ENCODE results near the gene AGER. TPM values are rescaled to one million over a fixed set of nuclear protein-coding genes. Genes with fewer than 3 reads are reported as not detected.
"Not testable (repeated sequence)": the region's sequence is repeated elsewhere in the genome, so short reads cannot be mapped to it uniquely, and the experiment has no call there.

AGER gene
- total and polyA plus RNA-seq, 7 experiments from 2014 or later: 0.47 to 92.2 (median 38.0) TPM; not detected in 1

DNA sequence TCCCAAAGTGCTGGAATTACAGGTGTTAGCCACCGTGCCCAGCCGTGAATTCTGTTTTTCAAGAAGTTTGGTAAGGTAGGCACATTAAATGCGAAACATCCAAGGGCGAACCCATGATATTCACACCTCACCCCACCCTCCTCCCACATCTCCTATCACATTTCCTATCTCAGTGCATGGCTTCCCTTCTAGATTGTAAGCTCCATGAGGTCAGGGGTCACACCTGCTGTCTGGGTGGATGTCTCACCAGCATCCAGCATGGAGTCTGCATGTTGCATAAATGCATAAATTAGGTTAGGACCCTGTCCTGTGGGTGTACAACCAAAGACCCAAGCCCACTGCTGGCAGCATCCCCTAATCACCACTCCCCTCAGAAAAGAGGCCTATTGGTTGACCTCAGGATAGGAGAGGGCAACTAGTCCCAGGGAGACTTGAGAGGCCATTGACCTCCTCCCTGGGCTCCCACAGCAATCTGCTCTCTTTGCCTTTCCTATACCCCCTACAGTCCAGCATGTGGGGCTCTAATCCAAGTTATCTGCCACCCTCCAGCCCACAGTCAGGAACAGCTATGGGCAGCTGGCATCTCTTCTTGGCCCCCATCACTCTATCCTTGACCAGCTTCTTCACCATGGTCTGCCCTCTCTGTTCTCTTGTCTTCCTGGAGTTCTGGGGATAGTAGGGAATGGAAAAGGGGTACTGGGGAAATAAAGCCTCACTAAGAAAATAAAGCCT, 36.5 kb downstream of the AGER start:
- H3K4me3 Mint-ChIP-seq: peak overlapping the region in 1 of 10 donors; percentile 84
- Histone ChIP-seq H3K4me1 (ENCODE audit: control insufficient read depth in 2 of 2, insufficient read depth in 2 of 2, low read length in 2 of 2) (peaks cover 0 to 13% of the 10 kb centered on the region in 2 donors), H3K36me3 (ENCODE audit: control insufficient read depth in 2 of 3, insufficient read depth in 3 of 3, low read length in 3 of 3) (no peaks in the 10 kb centered on the region), H3K27me3 (ENCODE audit: control insufficient read depth in 2 of 2, insufficient read depth in 2 of 2, low read length in 2 of 2) (no peaks in the 10 kb centered on the region), H3K9me3 (ENCODE audit: control insufficient read depth in 2 of 3, low read length in 3 of 3) (no peaks in the 10 kb centered on the region), H3K27ac (ENCODE audit: low read depth, low read length) (no peak overlapping the region), H3K4me3 (ENCODE audit: low read length) (no peak overlapping the region)
- H3K9me3 Mint-ChIP-seq: peaks cover 0 to 5% (median 0%) of the 10 kb centered on the region in 11 donors
- peaks cover 30 to 41% (median 37%) of the 10 kb centered on the region in 7 donors for H3K4me1 Mint-ChIP-seq
- peaks cover 0 to 5% (median 0%) of the 10 kb centered on the region in 5 donors for H3K36me3 Mint-ChIP-seq
- peak overlapping the region in 5 of 9 donors; percentile 15 to 90 (median 60) for H3K27ac Mint-ChIP-seq
- intact Hi-C loops (cut with micrococcal nuclease): loop anchor here (1.0 to 10.0 kb wide), 4 partner anchors 17 to 97 kb away; partner anchors contain the start of genes AGPAT1 (in 1 of the 2) and FKBPL (in 1 of the 2)
- POLR2A ChIA-PET: interaction anchor here (1.0 kb wide), 1 partner anchor 29 kb away, joined by 4 read pairs; no protein-coding TSS in a partner anchor
- CTCF ChIA-PET: interaction anchor here (0.6 to 1.4 kb wide), 2 partner anchors 102 to 202 kb away, joined by 4 to 5 read pairs; no protein-coding TSS in a partner anchor
- DNase-seq (no peak), ATAC-seq (no peak)
- peaks cover 0 to 56% (median 12%) of the 10 kb centered on the region in 5 donors for H3K27me3 Mint-ChIP-seq

GRCh38 chr6:32146687-32147086, 37.4 kb downstream of the AGER start:
- no peak overlapping the region for H3K27ac ChIP-seq (ENCODE audit: low read depth, low read length)
- H3K36me3 ChIP-seq (ENCODE audit: control insufficient read depth in 2 of 3, insufficient read depth in 3 of 3, low read length in 3 of 3): no peaks in the 10 kb centered on the region
- no peak for DNase-seq
- intact Hi-C loops (cut with micrococcal nuclease): loop anchor here in 1 of 2 donors (10.0 kb wide), 1 partner anchor 98 kb away; no protein-coding TSS in a partner anchor
- H3K27me3 Mint-ChIP-seq: peaks cover 0 to 56% (median 12%) of the 10 kb centered on the region in 5 donors
- H3K4me1 Mint-ChIP-seq: peaks cover 23 to 34% (median 31%) of the 10 kb centered on the region in 7 donors
- peaks cover 0 to 5% (median 0%) of the 10 kb centered on the region in 11 donors for H3K9me3 Mint-ChIP-seq
- no peaks in the 10 kb centered on the region for H3K9me3 ChIP-seq (ENCODE audit: control insufficient read depth in 2 of 3, low read length in 3 of 3)
- no peak overlapping the region for H3K4me3 ChIP-seq (ENCODE audit: low read length)
- H3K36me3 Mint-ChIP-seq: peaks cover 0 to 5% (median 0%) of the 10 kb centered on the region in 5 donors
- H3K27me3 ChIP-seq (ENCODE audit: control insufficient read depth in 2 of 2, insufficient read depth in 2 of 2, low read length in 2 of 2): no peaks in the 10 kb centered on the region
- ChIA-PET POLR2A (interaction anchor here (0.9 kb wide), 1 partner anchor 29 kb away, joined by 3 read pairs; the partner anchor contains the start of gene AGPAT1), CTCF (no interaction called here)
- peaks cover 0 to 6% of the 10 kb centered on the region in 2 donors for H3K4me1 ChIP-seq (ENCODE audit: control insufficient read depth in 2 of 2, insufficient read depth in 2 of 2, low read length in 2 of 2)
- no peak overlapping the region for H3K4me3 Mint-ChIP-seq
- no peak for ATAC-seq
- H3K27ac Mint-ChIP-seq: peak overlapping the region in 1 of 9 donors; percentile 5

DNA sequence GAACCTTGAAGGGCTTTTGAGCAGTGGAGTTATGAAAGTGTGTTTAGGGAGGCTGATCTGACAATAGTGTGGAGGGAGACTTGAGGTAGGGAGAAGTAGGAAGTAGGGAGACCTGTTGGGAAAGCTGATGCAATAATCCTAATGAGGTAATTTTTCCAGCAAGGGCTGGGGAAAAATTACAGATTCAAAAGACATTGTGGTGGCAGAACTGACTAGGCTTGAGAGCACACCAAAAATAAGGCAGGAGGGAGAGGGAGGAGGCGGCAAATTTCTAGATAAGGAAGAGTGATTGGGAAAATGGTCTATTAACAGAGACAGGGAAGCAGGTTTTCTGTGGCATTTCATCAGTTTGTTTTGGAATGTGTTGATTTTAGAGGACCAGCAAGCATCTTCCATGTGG, 37.8 kb downstream of the AGER start:
- no peak overlapping the region for H3K27ac Mint-ChIP-seq
- intact Hi-C loops (cut with micrococcal nuclease): loop anchor here in 1 of 2 donors (10.0 kb wide), 1 partner anchor 99 kb away; no protein-coding TSS in a partner anchor
- H3K9me3 Mint-ChIP-seq: peaks cover 0 to 5% (median 0%) of the 10 kb centered on the region in 11 donors
- Histone ChIP-seq H3K27me3 (ENCODE audit: control insufficient read depth in 2 of 2, insufficient read depth in 2 of 2, low read length in 2 of 2) (no peaks in the 10 kb centered on the region), H3K4me3 (ENCODE audit: low read length) (no peak overlapping the region), H3K9me3 (ENCODE audit: control insufficient read depth in 2 of 3, low read length in 3 of 3) (no peaks in the 10 kb centered on the region), H3K36me3 (ENCODE audit: control insufficient read depth in 2 of 3, insufficient read depth in 3 of 3, low read length in 3 of 3) (no peaks in the 10 kb centered on the region), H3K4me1 (ENCODE audit: control insufficient read depth in 2 of 2, insufficient read depth in 2 of 2, low read length in 2 of 2) (peaks cover 0 to 5% of the 10 kb centered on the region in 2 donors), H3K27ac (ENCODE audit: low read depth, low read length) (no peak overlapping the region)
- DNase-seq (no peak), ATAC-seq (no peak)
- peaks cover 0 to 52% (median 12%) of the 10 kb centered on the region in 5 donors for H3K27me3 Mint-ChIP-seq
- no peak overlapping the region for H3K4me3 Mint-ChIP-seq
- H3K36me3 Mint-ChIP-seq: peaks cover 0 to 5% (median 0%) of the 10 kb centered on the region in 5 donors
- CTCF ChIA-PET: no interaction called here
- H3K4me1 Mint-ChIP-seq: peaks cover 21 to 32% (median 29%) of the 10 kb centered on the region in 7 donors
- POLR2A ChIA-PET: interaction anchor here (0.9 kb wide), 1 partner anchor 30 kb away, joined by 3 read pairs; the partner anchor contains the start of gene AGPAT1

DNA sequence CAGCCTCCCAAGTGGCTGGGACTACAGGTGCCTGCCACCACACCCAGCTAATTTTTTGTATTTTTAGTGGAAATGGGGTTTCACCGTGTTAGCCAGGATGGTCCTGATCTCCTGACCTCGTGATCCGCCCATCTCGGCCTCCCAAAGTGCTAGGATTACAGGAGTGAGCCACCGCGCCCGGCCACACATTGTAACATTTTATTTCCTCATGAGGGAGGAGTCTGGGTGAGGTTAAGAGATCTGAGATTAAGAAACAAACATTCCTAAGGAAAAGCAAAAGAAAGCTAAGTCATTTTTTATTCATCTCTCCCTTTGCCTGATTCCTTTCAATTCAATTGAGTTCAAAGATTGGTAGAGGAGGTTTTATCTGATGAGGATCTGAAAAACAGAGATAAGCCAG, 39.8 kb downstream of the AGER start:
- H3K4me3 ChIP-seq (ENCODE audit: low read length); POLR2A ChIA-PET; H3K4me1 ChIP-seq (ENCODE audit: control insufficient read depth in 2 of 2, insufficient read depth in 2 of 2, low read length in 2 of 2); CTCF ChIA-PET; H3K27me3 ChIP-seq (ENCODE audit: control insufficient read depth in 2 of 2, insufficient read depth in 2 of 2, low read length in 2 of 2); H3K9me3 Mint-ChIP-seq; H3K36me3 ChIP-seq (ENCODE audit: control insufficient read depth in 2 of 3, insufficient read depth in 3 of 3, low read length in 3 of 3); DNase-seq; H3K27ac ChIP-seq (ENCODE audit: low read depth, low read length); H3K9me3 ChIP-seq (ENCODE audit: control insufficient read depth in 2 of 3, low read length in 3 of 3); H3K27ac Mint-ChIP-seq; ATAC-seq; H3K4me3 Mint-ChIP-seq; H3K36me3 Mint-ChIP-seq: not testable (repeated sequence)
- intact Hi-C loops (cut with micrococcal nuclease): loop anchor here in 1 of 2 donors (10.0 kb wide), 1 partner anchor 101 kb away; no protein-coding TSS in a partner anchor
- peaks cover 12 to 19% (median 14%) of the 10 kb centered on the region in 7 donors for H3K4me1 Mint-ChIP-seq
- peaks cover 0 to 38% (median 0%) of the 10 kb centered on the region in 5 donors for H3K27me3 Mint-ChIP-seq

- Histone ChIP-seq H3K36me3 (ENCODE audit: control insufficient read depth in 2 of 3, insufficient read depth in 3 of 3, low read length in 3 of 3) (no peaks in the 10 kb centered on the region), H3K4me3 (ENCODE audit: low read length) (no peak overlapping the region), H3K27me3 (ENCODE audit: control insufficient read depth in 2 of 2, insufficient read depth in 2 of 2, low read length in 2 of 2) (no peaks in the 10 kb centered on the region), H3K4me1 (ENCODE audit: control insufficient read depth in 2 of 2, insufficient read depth in 2 of 2, low read length in 2 of 2) (no peaks in the 10 kb centered on the region), H3K9me3 (ENCODE audit: control insufficient read depth in 2 of 3, low read length in 3 of 3) (no peaks in the 10 kb centered on the region), H3K27ac (ENCODE audit: low read depth, low read length) (no peak overlapping the region)
- Mint-ChIP-seq H3K4me1 (peaks cover 0 to 9% (median 0%) of the 10 kb centered on the region in 7 donors), H3K9me3 (peaks cover 0 to 3% (median 0%) of the 10 kb centered on the region in 11 donors), H3K27ac (no peak overlapping the region), H3K27me3 (peaks cover 0 to 8% (median 0%) of the 10 kb centered on the region in 5 donors), H3K4me3 (no peak overlapping the region), H3K36me3 (no peaks in the 10 kb centered on the region)
- DNase-seq (no peak), ATAC-seq (no peak)
- CTCF ChIA-PET: interaction anchor here (0.6 to 0.9 kb wide), 2 partner anchors 52 to 61 kb away, joined by 4 read pairs; partner anchors contain the start of gene GPSM3
- POLR2A ChIA-PET: interaction anchor here (0.7 to 0.9 kb wide), 2 partner anchors 12 to 18 kb away, joined by 3 read pairs; no protein-coding TSS in a partner anchor
- intact Hi-C loops (cut with micrococcal nuclease): loop anchor here in 1 of 2 donors (10.0 kb wide), 1 partner anchor 104 kb away; no protein-coding TSS in a partner anchor
These were observed 43.5 kb downstream of the AGER start for GRCh38 chr6:32140420-32141046.

DNA sequence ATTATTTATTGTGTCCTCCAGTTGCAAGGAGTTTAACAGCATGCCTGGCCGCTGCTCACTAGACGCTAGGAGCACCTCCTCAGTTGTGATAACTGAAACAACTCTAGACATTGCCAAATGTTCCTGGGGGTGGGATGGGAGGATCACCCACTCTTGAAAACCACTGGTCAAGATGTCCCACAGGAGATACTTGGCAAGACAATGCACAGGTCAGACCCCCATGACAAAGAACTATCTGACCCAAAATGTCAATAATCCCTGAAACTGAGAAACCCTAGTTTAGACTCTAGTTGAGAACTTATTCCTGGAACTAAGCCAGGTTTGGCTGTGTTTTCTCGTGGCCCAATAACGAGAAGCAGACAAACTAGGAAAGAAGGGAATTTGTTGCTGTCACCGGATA, 44.5 kb downstream of the AGER start:
- intact Hi-C loops (cut with micrococcal nuclease): no loop called here
- Histone ChIP-seq H3K27ac (ENCODE audit: low read depth, low read length) (no peak overlapping the region), H3K4me1 (ENCODE audit: control insufficient read depth in 2 of 2, insufficient read depth in 2 of 2, low read length in 2 of 2) (no peaks in the 10 kb centered on the region), H3K36me3 (ENCODE audit: control insufficient read depth in 2 of 3, insufficient read depth in 3 of 3, low read length in 3 of 3) (no peaks in the 10 kb centered on the region), H3K4me3 (ENCODE audit: low read length) (no peak overlapping the region), H3K27me3 (ENCODE audit: control insufficient read depth in 2 of 2, insufficient read depth in 2 of 2, low read length in 2 of 2) (no peaks in the 10 kb centered on the region), H3K9me3 (ENCODE audit: control insufficient read depth in 2 of 3, low read length in 3 of 3) (no peaks in the 10 kb centered on the region)
- peaks cover 0 to 9% (median 0%) of the 10 kb centered on the region in 7 donors for H3K4me1 Mint-ChIP-seq
- no peak for ATAC-seq
- CTCF ChIA-PET: no interaction called here
- no peaks in the 10 kb centered on the region for H3K36me3 Mint-ChIP-seq
- peaks cover 0 to 14% (median 0%) of the 10 kb centered on the region in 5 donors for H3K27me3 Mint-ChIP-seq
- no peak overlapping the region for H3K27ac Mint-ChIP-seq
- no peak for DNase-seq
- H3K4me3 Mint-ChIP-seq: no peak overlapping the region
- peaks cover 0 to 3% (median 0%) of the 10 kb centered on the region in 11 donors for H3K9me3 Mint-ChIP-seq
- POLR2A ChIA-PET: interaction anchor here (0.9 kb wide), 1 partner anchor 13 kb away, joined by 3 read pairs; no protein-coding TSS in a partner anchor
